Stimulated activated CD8-positive, alpha-beta memory T cell treated with anti-CD3 and anti-CD28 coated beads, Interleukin-12 subunit alpha, Interleukin-12 subunit beta, amount 100 ng/mL, for 24 hours (primary cell): Measurements from ENCODE around the gene RPIA.
"Not testable (repeated sequence)": the region's sequence is repeated elsewhere in the genome, so short reads cannot be mapped to it uniquely, and the experiment has no call there.

Source experiments
- DNase-seq: peaks from one replicate; pipeline ENCODE4 v3.0.0-alpha.2; 2020; ENCODE audit errors: extremely low read depth

The RPIA gene

DNA sequence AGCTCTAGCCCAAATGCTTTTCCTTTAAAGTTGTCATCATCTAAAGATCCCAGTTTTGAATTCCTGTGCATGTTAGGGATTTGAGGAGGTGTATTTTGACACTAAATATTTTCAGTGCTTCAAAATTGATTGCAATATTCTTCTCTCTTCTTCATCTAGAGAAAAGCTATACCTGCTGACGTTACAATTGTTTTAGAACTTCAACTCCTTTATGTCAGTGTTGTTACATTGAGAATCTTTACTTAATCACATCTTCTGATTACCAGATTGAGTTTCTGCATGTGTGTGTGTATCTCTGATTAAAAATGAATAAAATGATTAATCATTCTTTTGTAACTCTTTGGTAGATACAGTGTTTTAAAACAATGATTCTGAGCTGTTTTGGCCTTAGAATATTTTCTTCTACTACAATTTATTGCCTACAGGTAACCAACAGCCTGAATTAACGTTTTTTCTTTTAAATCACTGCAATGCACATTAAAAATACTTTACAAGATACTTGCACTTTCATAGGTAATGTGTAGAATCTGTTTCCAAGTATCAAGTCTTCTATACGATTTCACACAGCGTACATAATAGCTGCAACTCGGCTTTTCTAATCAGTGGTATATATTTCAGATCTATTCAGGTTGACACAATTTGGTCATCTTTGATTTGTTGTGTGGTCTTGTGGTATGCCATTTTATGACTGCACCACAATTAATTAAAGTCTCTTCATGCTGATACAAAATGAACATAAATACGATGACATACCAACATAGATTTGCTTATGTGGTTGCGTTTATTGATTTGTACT lies 82.0 kb downstream of the RPIA start:
- not testable (repeated sequence) for DNase-seq

DNA sequence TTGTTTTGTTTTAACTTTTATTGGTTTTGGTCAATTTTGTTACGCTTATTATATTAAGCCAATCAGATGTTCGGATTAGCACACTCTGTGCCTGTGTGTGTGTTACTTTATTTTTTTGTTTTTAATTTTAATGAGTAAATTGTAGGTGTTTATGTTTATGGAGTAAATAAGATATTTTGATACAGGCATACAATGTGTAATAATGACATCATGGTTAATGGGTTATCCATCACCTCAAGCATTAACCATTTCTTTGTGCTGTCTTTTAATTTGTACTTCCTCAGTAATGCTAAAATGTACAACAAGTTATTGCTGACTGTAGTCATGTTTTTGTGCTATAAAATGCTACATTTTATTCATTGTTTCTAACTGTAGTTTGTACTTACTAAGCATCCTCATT lies 97.7 kb downstream of the RPIA start:
- not testable (repeated sequence) for DNase-seq

DNA sequence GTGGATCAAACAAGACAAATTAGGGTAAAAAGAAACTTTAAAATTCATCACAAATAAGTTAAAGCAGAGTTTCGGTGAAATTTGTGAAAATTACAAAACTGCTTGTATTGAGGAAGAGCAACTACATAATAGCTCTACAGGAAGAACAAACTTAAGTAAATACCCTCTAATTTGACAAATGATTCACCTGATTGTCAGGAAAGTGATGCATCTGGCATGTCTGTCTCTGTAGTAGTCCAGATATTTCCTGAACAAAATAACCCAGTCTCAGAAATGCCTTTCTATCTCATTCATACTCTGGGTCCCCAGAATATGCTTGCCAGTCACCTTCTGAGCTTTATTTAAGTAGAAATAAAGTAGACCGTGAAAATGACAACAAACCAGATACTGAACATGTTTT lies 104.5 kb downstream of the RPIA start:
- not testable (repeated sequence) for DNase-seq

DNA sequence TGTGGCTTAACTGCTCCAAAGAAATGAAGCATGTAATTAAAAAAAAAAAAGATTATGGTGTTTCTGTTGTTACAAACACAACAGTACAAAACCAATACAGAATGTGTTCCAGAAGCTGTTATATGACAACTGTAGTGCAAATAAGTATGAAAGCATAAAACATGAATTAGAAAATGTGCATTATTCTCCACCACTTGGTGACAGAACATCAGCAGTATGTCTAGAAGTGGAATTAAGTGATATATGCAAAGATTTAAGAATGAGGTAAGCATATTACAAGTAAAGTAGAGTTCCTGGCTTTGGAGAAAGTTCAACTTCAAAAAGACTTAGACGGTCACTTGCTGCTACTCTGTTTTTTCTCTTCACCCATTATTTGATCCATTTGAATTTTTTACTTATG lies 105.0 kb downstream of the RPIA start:
- not testable (repeated sequence) for DNase-seq

DNA sequence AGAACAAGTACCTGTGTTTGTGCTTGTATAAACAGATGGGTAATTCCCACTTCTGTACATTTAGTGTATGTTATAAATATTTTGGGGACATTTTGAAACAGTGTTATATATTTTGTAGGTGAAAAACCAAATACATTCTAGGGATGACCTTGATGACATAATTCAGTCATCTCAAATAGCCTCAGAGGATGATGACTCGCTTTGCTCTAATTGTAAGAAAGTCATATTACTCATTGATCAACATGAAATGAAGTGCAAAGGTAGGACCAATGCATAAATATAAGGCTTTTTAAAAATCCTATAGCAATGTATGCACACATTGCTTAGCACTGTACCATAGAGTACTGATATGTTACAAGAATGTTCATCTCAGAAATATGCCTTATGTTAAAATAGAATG lies 105.7 kb downstream of the RPIA start:
- DNase-seq: not testable (repeated sequence)
